ENCODE data around the gene KRT33B. TPM values are rescaled to one million over a fixed set of nuclear protein-coding genes. Genes with fewer than 3 reads are reported as not detected.
"Not testable (repeated sequence)": the region's sequence is repeated elsewhere in the genome, so short reads cannot be mapped to it uniquely, and the experiment has no call there.

Gene KRT33B
- total RNA-seq, 1 donor from 2014 or later = not detected

DNA sequence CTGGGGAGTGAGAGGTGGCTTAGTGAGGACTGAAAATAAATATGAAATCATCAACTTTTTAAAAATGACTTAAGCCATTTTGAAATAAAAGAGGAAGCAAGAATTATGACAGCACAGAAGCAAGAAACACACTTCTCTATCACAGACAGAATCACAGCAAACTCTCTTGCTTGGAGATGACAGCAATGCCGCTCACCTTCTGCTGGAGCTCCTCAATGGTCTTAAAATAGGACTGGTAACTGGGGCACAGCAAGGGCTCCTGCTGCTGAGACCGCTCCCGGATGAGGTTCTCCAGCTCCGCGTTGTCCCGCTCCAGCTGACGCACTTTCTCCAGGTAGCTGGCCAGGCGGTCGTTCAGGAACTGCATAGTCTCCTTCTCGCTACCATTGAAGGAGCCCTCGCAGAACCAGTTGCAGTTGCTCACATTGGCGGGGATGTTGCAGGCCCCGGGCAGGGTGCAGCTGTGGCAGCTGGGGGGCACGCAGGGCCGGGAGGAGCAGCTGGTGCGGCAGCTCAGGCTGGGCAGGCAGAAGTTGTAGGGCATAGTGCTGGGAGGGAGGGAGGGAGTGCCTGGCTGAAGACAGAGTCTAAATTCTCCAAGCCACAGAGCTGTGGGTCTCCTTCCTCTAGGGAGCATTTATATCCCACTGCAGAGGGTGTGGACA is 27.5 kb upstream of the KRT33B start, which contains the start of gene KRT31:
KRT31 (minus strand) TSS at position 613 of the 665 bp plus-strand sequence; CDS start at position 544, 69 bp downstream.
- no peak for DNase-seq (ENCODE audit: extremely low spot score, unreplicated experiment)
- Mint-ChIP-seq H3K9me3 (ENCODE audit: unreplicated experiment) (no peaks in the 10 kb centered on the region), H3K4me3 (ENCODE audit: unreplicated experiment) (no peak within 1 kb of the TSS), H3K27ac (ENCODE audit: unreplicated experiment) (no peak within 1 kb of the TSS), H3K27me3 (ENCODE audit: unreplicated experiment) (no peaks in the 10 kb centered on the region), H3K4me1 (ENCODE audit: unreplicated experiment) (peaks cover 3% of the 10 kb centered on the region), H3K36me3 (ENCODE audit: unreplicated experiment) (no peaks in the 10 kb centered on the region)
- TF ChIP-seq, protein P1, sequence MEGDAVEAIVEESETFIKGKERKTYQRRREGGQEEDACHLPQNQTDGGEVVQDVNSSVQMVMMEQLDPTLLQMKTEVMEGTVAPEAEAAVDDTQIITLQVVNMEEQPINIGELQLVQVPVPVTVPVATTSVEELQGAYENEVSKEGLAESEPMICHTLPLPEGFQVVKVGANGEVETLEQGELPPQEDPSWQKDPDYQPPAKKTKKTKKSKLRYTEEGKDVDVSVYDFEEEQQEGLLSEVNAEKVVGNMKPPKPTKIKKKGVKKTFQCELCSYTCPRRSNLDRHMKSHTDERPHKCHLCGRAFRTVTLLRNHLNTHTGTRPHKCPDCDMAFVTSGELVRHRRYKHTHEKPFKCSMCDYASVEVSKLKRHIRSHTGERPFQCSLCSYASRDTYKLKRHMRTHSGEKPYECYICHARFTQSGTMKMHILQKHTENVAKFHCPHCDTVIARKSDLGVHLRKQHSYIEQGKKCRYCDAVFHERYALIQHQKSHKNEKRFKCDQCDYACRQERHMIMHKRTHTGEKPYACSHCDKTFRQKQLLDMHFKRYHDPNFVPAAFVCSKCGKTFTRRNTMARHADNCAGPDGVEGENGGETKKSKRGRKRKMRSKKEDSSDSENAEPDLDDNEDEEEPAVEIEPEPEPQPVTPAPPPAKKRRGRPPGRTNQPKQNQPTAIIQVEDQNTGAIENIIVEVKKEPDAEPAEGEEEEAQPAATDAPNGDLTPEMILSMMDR (IDR thresholded peaks at IDR 0.05) = no peak

- no peak for DNase-seq (ENCODE audit: extremely low spot score, unreplicated experiment)
- peaks cover 1% of the 10 kb centered on the region for H3K4me1 Mint-ChIP-seq (ENCODE audit: unreplicated experiment)
- H3K36me3 Mint-ChIP-seq (ENCODE audit: unreplicated experiment) = no peaks in the 10 kb centered on the region
- H3K9me3 Mint-ChIP-seq (ENCODE audit: unreplicated experiment) = no peaks in the 10 kb centered on the region
- H3K27me3 Mint-ChIP-seq (ENCODE audit: unreplicated experiment) = no peaks in the 10 kb centered on the region
- no peak overlapping the region for H3K27ac Mint-ChIP-seq (ENCODE audit: unreplicated experiment)
- H3K4me3 Mint-ChIP-seq (ENCODE audit: unreplicated experiment) = no peak overlapping the region
- TF ChIP-seq, protein P1 (IDR thresholded peaks at IDR 0.05) = no peak
Observed at GRCh38 chr17:41396340-41396739, 26.7 kb upstream of the KRT33B start.

DNA sequence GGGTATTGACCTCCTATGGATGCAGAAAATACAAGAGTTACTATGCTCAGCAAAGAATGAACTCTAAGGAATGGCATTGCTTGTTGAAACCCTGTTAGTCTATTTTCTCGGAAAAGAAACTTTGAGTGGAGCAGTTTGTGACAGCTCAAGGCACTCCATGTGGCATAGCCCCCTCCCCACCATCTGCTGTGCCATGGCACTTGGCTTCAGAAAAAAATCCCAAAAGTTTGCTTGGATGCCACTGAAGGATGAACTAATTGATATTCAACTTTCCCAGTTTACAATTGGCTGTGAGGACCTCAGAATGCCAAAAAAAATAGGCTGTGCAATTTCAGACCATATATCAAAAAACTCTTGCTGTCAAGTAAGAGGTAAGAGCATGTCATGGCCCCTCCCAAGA is 26.0 kb upstream of the KRT33B start:
- Mint-ChIP-seq H3K27ac (ENCODE audit: unreplicated experiment) (no peak overlapping the region), H3K4me1 (ENCODE audit: unreplicated experiment) (peaks cover 3% of the 10 kb centered on the region), H3K27me3 (ENCODE audit: unreplicated experiment) (no peaks in the 10 kb centered on the region), H3K4me3 (ENCODE audit: unreplicated experiment) (no peak overlapping the region), H3K9me3 (ENCODE audit: unreplicated experiment) (no peaks in the 10 kb centered on the region), H3K36me3 (ENCODE audit: unreplicated experiment) (no peaks in the 10 kb centered on the region)
- TF ChIP-seq, protein P1 (IDR thresholded peaks at IDR 0.05) = no peak
- DNase-seq (ENCODE audit: extremely low spot score, unreplicated experiment) = no peak

GRCh38 chr17:41395044-41395443 is 25.4 kb upstream of the KRT33B start:
- not testable (repeated sequence) for H3K36me3 Mint-ChIP-seq (ENCODE audit: unreplicated experiment); DNase-seq (ENCODE audit: extremely low spot score, unreplicated experiment); H3K4me1 Mint-ChIP-seq (ENCODE audit: unreplicated experiment); H3K4me3 Mint-ChIP-seq (ENCODE audit: unreplicated experiment); H3K27me3 Mint-ChIP-seq (ENCODE audit: unreplicated experiment); H3K27ac Mint-ChIP-seq (ENCODE audit: unreplicated experiment); H3K9me3 Mint-ChIP-seq (ENCODE audit: unreplicated experiment)

- H3K9me3 Mint-ChIP-seq (ENCODE audit: unreplicated experiment) = no peaks in the 10 kb centered on the region
- H3K4me1 Mint-ChIP-seq (ENCODE audit: unreplicated experiment) = peaks cover 9% of the 10 kb centered on the region
- no peak for DNase-seq (ENCODE audit: extremely low spot score, unreplicated experiment)
- H3K4me3 Mint-ChIP-seq (ENCODE audit: unreplicated experiment) = no peak overlapping the region
- TF ChIP-seq, protein P1 (IDR thresholded peaks at IDR 0.05) = no peak
- H3K27me3 Mint-ChIP-seq (ENCODE audit: unreplicated experiment) = no peaks in the 10 kb centered on the region
- no peak overlapping the region for H3K27ac Mint-ChIP-seq (ENCODE audit: unreplicated experiment)
- no peaks in the 10 kb centered on the region for H3K36me3 Mint-ChIP-seq (ENCODE audit: unreplicated experiment)
Observed at GRCh38 chr17:41394254-41394996, 24.8 kb upstream of the KRT33B start.
